ENCODE results near the gene TMEM163. TPM values are rescaled to one million over a fixed set of nuclear protein-coding genes. Genes with fewer than 3 reads are reported as not detected.

TMEM163 gene
- total RNA-seq, 1 experiment from 2014 or later, result 0.94 TPM

- ChIA-PET POLR2A (no interaction called here), CTCF (interaction anchor here (1.9 kb wide), 1 partner anchor 142 kb away, joined by 8 read pairs; no protein-coding TSS in a partner anchor)
- H3K27ac Mint-ChIP-seq, result no peak overlapping the region
- no peak overlapping the region for H3K4me3 Mint-ChIP-seq
- DNase-seq (ENCODE audit: low spot score), result no peak
- H3K4me1 Mint-ChIP-seq, result peaks cover 25% of the 10 kb centered on the region
- H3K36me3 Mint-ChIP-seq, result peaks cover 39% of the 10 kb centered on the region
- peak; percentile 66 for ATAC-seq
- H3K9me3 Mint-ChIP-seq, result peaks cover 47% of the 10 kb centered on the region
- TF ChIP-seq ZNF281 (CRISPR knock-in tag; IDR thresholded peaks at IDR 0.05) (no peak), CBFB (CRISPR knock-in tag; IDR thresholded peaks at IDR 0.05; ENCODE audit: low read depth) (no peak), GABPB1 (CRISPR knock-in tag; IDR thresholded peaks at IDR 0.05) (no peak), PREB (CRISPR knock-in tag; IDR thresholded peaks at IDR 0.05; ENCODE audit: borderline replicate concordance) (no peak), HMGXB4 (CRISPR knock-in tag; IDR thresholded peaks at IDR 0.05) (no peak), MXD4 (CRISPR knock-in tag; IDR thresholded peaks at IDR 0.05; ENCODE audit: borderline replicate concordance) (no peak), ZNF532 (CRISPR knock-in tag; IDR thresholded peaks at IDR 0.05; ENCODE audit: borderline replicate concordance) (no peak), E2F1 (CRISPR knock-in tag; IDR thresholded peaks at IDR 0.05) (no peak), CDX4 (CRISPR knock-in tag; IDR thresholded peaks at IDR 0.05; ENCODE audit: borderline replicate concordance) (no peak), ZNF317 (CRISPR knock-in tag; IDR thresholded peaks at IDR 0.05; ENCODE audit: borderline replicate concordance, low read depth) (no peak), IRF1 (CRISPR knock-in tag; IDR thresholded peaks at IDR 0.05) (no peak), GTF2I (CRISPR knock-in tag; conservative IDR thresholded peaks at IDR 0.05) (no peak), TCF7 (CRISPR knock-in tag; IDR thresholded peaks at IDR 0.05; ENCODE audit: low read depth) (no peak), TP53 (CRISPR knock-in tag; IDR thresholded peaks at IDR 0.05) (no peak), CREM (CRISPR knock-in tag; IDR thresholded peaks at IDR 0.05) (no peak), MLX (CRISPR knock-in tag; IDR thresholded peaks at IDR 0.05) (no peak), HMGA2 (CRISPR knock-in tag; IDR thresholded peaks at IDR 0.05) (no peak), NFYB (CRISPR knock-in tag; conservative IDR thresholded peaks at IDR 0.05; ENCODE audit: low read depth) (no peak), OVOL2 (CRISPR knock-in tag; IDR thresholded peaks at IDR 0.05; ENCODE audit: borderline replicate concordance) (no peak)
- H3K27me3 Mint-ChIP-seq (ENCODE audit: low read depth), result 0 out of 2 replicates have a peak, but pooled peaks cover 3% of the 10 kb centered on the region
Observed at GRCh38 chr2:134592377-134592776, 126.4 kb downstream of the TMEM163 start.

All from WTC11 (cell line).